ENCODE measurements around the gene CLEC16A.

DNA sequence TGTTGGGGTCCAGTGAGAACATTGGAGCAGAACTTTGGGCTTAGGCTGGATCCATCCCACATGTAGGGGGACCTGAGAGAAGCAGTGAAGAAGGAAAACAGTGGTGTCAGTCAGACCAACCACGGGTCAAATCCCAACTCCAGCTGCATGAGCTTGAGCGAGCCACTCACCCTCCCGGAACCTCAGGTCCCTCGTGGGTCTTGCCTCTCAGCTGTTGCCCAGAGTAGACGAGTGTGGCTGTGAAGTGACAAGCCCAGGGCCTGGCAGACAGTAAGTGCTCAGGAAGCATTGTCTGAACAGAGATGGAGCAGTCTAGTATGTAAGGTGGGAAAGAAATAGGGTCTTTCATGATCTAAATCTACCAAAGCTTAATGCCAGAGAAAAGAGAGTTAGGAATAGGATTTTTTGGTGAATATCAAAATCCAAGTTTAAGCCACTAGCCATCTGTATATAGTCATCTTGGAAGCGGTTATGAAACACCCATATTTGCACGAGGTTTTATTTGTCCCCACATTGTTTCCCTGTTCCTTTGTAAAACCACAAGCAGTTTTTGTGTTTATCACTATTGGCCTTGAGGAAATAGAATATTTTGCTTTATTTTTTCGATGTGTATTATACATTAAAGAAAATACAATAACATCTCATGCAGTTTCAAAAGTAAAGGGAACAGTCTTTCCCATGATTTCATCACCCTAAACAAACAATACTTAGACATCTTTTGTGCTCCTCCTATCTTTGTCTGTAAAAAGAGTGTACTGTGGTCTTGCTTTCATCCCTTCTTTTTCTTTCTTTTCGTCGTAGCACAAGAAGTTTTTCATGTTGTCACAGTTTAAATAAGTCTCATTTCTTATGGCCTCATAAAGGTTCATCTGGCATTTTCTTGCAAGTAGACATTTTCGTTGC, 112.0 kb downstream of the CLEC16A start:
- TF ChIP-seq, protein P1, sequence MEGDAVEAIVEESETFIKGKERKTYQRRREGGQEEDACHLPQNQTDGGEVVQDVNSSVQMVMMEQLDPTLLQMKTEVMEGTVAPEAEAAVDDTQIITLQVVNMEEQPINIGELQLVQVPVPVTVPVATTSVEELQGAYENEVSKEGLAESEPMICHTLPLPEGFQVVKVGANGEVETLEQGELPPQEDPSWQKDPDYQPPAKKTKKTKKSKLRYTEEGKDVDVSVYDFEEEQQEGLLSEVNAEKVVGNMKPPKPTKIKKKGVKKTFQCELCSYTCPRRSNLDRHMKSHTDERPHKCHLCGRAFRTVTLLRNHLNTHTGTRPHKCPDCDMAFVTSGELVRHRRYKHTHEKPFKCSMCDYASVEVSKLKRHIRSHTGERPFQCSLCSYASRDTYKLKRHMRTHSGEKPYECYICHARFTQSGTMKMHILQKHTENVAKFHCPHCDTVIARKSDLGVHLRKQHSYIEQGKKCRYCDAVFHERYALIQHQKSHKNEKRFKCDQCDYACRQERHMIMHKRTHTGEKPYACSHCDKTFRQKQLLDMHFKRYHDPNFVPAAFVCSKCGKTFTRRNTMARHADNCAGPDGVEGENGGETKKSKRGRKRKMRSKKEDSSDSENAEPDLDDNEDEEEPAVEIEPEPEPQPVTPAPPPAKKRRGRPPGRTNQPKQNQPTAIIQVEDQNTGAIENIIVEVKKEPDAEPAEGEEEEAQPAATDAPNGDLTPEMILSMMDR (IDR thresholded peaks at IDR 0.05) = no peak
- TF ChIP-seq POLR2A (IDR thresholded peaks at IDR 0.05) = no peak

Measured in thyroid gland (tissue), 4 donors.